Measurements from ENCODE around the gene UCHL1. TPM values are rescaled to one million over a fixed set of nuclear protein-coding genes. Genes with fewer than 3 reads are reported as not detected.

UCHL1 gene
- not detected in 2 replicates for total RNA-seq (2014; rRNA removed; shearing (Covaris generic))

DNA sequence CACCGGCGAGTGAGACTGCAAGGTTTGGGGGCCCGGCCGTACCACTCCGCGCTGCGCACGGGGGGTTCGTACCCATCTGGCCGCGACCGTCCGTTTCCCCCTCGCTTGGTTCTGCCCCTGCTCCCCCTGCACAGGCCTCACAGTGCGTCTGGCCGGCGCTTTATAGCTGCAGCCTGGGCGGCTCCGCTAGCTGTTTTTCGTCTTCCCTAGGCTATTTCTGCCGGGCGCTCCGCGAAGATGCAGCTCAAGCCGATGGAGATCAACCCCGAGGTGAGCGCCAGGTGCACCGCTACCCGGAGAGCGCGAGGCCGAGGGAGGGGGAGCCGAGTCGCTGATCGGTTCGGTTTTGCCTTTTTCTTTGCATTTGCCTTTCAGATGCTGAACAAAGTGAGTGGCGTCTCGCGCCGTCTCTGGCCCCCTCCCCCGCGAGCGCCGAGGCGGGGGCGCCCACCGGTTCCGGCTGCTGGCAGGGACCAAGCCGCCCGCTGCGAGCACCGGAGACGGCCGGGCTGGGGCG, at the start of gene UCHL1:
Gene UCHL1 (plus strand): TSS at position 189 of the 517 bp plus-strand sequence. CDS start 49 bp downstream, at position 238.

DNA sequence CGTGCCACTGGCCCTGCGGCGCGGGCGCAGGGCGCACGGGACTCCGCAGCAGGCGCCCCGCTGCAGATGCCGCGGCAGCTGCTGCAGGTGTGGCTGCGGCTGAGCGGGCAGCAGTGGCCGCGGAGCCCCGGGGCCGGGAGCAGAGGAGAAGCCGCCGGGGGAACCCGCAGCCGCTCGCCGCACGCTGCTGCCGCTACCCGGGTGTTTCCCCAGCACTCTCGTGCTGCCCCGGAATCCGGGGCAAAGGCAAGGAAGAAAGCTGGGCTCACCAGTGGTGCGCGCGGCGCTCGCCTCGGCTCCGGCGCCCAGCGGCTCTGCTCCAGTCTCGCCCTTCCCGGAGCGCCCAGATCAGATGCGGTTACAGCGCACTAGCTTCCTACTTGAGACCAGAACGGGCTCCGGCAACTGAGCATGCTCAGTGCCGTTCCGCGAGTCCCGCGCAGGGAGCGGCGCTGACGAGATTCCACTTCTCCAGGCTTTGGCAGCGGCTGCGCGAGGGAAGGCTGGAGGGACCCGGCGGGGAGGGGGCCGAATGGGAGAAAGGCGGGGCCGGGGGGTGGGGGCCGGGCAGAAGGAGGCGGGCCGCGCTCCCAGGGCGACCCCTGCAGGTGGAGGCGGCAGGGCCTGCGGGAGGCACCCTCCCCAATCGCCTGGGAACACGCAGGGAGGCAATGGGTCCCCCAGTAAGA, 42.4 kb upstream of the UCHL1 start, which contains the start of gene APBB2:
Gene APBB2 (minus strand): TSS at position 407 of the 689 bp plus-strand sequence. CDS start 181,288 bp downstream, outside the sequence.

Small RNA genes within 50 kb of the gene (small RNA-seq; reads per million reads assigned to genes)
- gene RF00019: not detected

Other genes starting within 250 kb of the UCHL1 start
- gene APBB2, start 42.4 kb upstream of the UCHL1 start, total RNA-seq (2014; rRNA removed; shearing (Covaris generic)): 27.5 and 39.3 TPM in 2 replicates